Neuronal stem cell (in vitro differentiated cells): ENCODE data around the gene HSPA12B.

Source experiments
- DNase-seq: peaks from one replicate; pipeline ENCODE4 v3.0.0-alpha.2; 2013; ENCODE audit warnings: low spot score
- H2AFZ ChIP-seq: one replicate; pipeline ENCODE4 v1.6.1; 2013; ENCODE audit warnings: mild to moderate bottlenecking, low read length, inconsistent platforms
- H2AK5ac ChIP-seq: 2 replicates; pipeline ENCODE4 v1.6.1; 2013; ENCODE audit warnings: low read depth, mild to moderate bottlenecking, inconsistent platforms, low read length, moderate library complexity, mixed read lengths
- H2BK120ac ChIP-seq: 2 replicates; pipeline ENCODE4 v1.6.1; 2013; ENCODE audit warnings: low read depth, mild to moderate bottlenecking, inconsistent platforms, low read length, moderate library complexity, mixed read lengths
- H2BK12ac ChIP-seq: one replicate; pipeline ENCODE4 v1.6.1; 2013; ENCODE audit warnings: low read length, inconsistent platforms
- H2BK15ac ChIP-seq: 2 replicates; pipeline ENCODE4 v1.6.1; 2013; ENCODE audit warnings: mild to moderate bottlenecking, low read length, inconsistent platforms, mixed read lengths
- H2BK5ac ChIP-seq: one replicate; pipeline ENCODE4 v1.6.1; 2013; ENCODE audit warnings: inconsistent platforms, mild to moderate bottlenecking, low read length, moderate library complexity
- H3K14ac ChIP-seq: one replicate; pipeline ENCODE4 v1.6.1; 2013; ENCODE audit warnings: low read length, inconsistent platforms
- H3K18ac ChIP-seq: 2 replicates; pipeline ENCODE4 v1.6.1; 2013; ENCODE audit warnings: low read length, inconsistent platforms
- H3K23ac ChIP-seq: 2 replicates; pipeline ENCODE4 v1.6.1; 2013; ENCODE audit warnings: low read depth, mild to moderate bottlenecking, mixed read lengths, low read length, inconsistent platforms; ENCODE audit not compliant: poor library complexity
- H3K27ac ChIP-seq: replicated peaks from 3 replicates; pipeline ENCODE4 v1.5.1; 2013; ENCODE audit warnings: low read length, inconsistent platforms
- H3K27me3 ChIP-seq, 3 experiments: 2 replicates each; pipeline ENCODE4 v1.6.1; 2013; ENCODE audit warnings: low read length in 3 of 3, mild to moderate bottlenecking in 2 of 3, inconsistent platforms in 1 of 3, low read depth in 1 of 3, mixed read lengths in 1 of 3, moderate library complexity in 1 of 3; ENCODE audit not compliant: control insufficient read depth in 3 of 3, insufficient read depth in 3 of 3
- H3K36me3 ChIP-seq, 2 donors: replicated peaks in 1 of 2; 2 replicates each; pipeline ENCODE4 v1.6.1; 2013; ENCODE audit warnings: low read length in 2 of 2; ENCODE audit not compliant: control insufficient read depth in 2 of 2, insufficient read depth in 2 of 2
- H3K4ac ChIP-seq: 2 replicates; pipeline ENCODE4 v1.6.1; 2013; ENCODE audit warnings: inconsistent platforms, mild to moderate bottlenecking, low read length, moderate library complexity
- H3K4me1 ChIP-seq, 2 donors: 1 replicate in 1 of 2; 2 replicates in 1 of 2; pipeline ENCODE4 v1.6.1; 2013; ENCODE audit warnings: low read length in 2 of 2, low read depth in 1 of 2; ENCODE audit not compliant: control insufficient read depth in 2 of 2, insufficient read depth in 1 of 2
- H3K4me2 ChIP-seq: one replicate; pipeline ENCODE4 v1.6.1; 2013; ENCODE audit warnings: mild to moderate bottlenecking, low read length, inconsistent platforms; ENCODE audit not compliant: insufficient read depth, poor library complexity, severe bottlenecking
- H3K4me3 ChIP-seq, 2 donors: 2 replicates each; pipeline ENCODE4 v1.5.1; 2013; ENCODE audit warnings: low read length in 2 of 2, mild to moderate bottlenecking in 2 of 2, inconsistent platforms in 1 of 2, moderate library complexity in 1 of 2
- H3K79me1 ChIP-seq: one replicate; pipeline ENCODE4 v1.6.1; 2013; ENCODE audit warnings: low read depth, mild to moderate bottlenecking, inconsistent platforms, low read length, moderate library complexity
- H3K9ac ChIP-seq: one replicate; pipeline ENCODE4 v1.6.1; 2013; ENCODE audit warnings: mild to moderate bottlenecking, low read depth, low read length, inconsistent platforms; ENCODE audit not compliant: poor library complexity
- H3K9me3 ChIP-seq, 2 donors: replicated peaks in 1 of 2; 2 replicates each; pipeline versions ENCODE3 to v1.6.1; 2013; ENCODE audit warnings: low read length in 2 of 2, mild to moderate bottlenecking in 2 of 2, inconsistent platforms in 1 of 2, low read depth in 1 of 2, mixed read lengths in 1 of 2, moderate library complexity in 1 of 2; ENCODE audit not compliant: control insufficient read depth in 2 of 2, insufficient read depth in 1 of 2
- H4K8ac ChIP-seq: one replicate; pipeline ENCODE4 v1.6.1; 2013; ENCODE audit warnings: low read depth, mild to moderate bottlenecking, inconsistent platforms, low read length, moderate library complexity
- H4K91ac ChIP-seq: one replicate; pipeline ENCODE4 v1.6.1; 2013; ENCODE audit warnings: low read length, low read depth, mild to moderate bottlenecking, inconsistent platforms; ENCODE audit not compliant: poor library complexity
- WGBS, 2 donors: extraction: QIAGEN DNeasy Blood & Tissue Kit; methylation state at CpG; one replicate each; pipeline ENCODE4 v1.1.7; 2013; ENCODE audit warnings: missing lambda C conversion rate in 2 of 2, mixed read lengths in 1 of 2; ENCODE audit not compliant: insufficient read length in 2 of 2, insufficient replicate concordance in 1 of 2; ENCODE audit errors: extremely low coverage in 2 of 2; 5-methylcytosine and 5-hydroxymethylcytosine counted together

Gene HSPA12B

DNA sequence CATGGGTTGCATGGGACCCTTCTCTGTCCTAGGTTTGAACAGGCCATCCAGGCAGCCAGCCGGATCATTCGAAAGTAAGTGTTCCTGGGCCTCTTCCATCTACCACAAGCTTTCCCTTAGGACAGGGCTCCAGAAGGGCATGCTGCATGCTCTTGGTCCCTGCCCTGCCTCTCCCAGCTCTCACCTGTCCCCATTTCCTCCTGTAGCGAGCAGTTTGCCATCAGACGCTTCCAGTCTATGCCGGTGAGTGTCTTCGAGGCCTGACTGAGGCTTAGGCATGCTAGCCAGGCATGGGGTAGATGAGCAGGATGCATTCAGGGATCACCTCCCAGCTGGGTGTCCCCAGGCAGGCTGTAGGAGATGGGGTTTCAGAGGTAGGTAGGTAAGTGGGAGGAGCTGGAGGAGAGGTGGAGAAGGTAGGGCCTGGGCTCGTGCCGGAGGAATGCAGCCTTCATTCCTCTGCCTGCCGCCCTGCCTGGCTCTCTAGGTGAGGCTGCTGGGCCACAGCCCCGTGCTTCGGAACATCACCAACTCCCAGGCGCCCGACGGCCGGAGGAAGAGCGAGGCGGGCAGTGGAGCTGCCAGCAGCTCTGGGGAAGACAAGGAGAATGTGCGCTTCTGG is 67.9 kb downstream of the HSPA12B start:
- no CpG with 5 or more reads among the region's 18 CpGs for WGBS, 2 donors
- peak overlapping the region; percentile 47 for H3K4me2 ChIP-seq
- H3K23ac ChIP-seq = no peak overlapping the region
- H2BK15ac ChIP-seq = peak overlapping the region; percentile 77
- peak overlapping the region; percentile 22 for H2BK5ac ChIP-seq
- H3K4me3 ChIP-seq = peak overlapping the region in 1 of 2 donors; percentile 1
- no peak for DNase-seq
- no peak overlapping the region for H2AFZ ChIP-seq
- H3K4ac ChIP-seq = peak overlapping the region; percentile 87
- H3K79me1 ChIP-seq = peaks cover 8% of the 10 kb centered on the region
- peak overlapping the region; percentile 64 for H2AK5ac ChIP-seq
- peaks cover 29 to 39% of the 10 kb centered on the region in 2 donors for H3K4me1 ChIP-seq
- no peaks in the 10 kb centered on the region for H3K9me3 ChIP-seq
- peak overlapping the region; percentile 99 for H2BK12ac ChIP-seq
- H3K27me3 ChIP-seq = peaks cover 0 to 2% (median 0%) of the 10 kb centered on the region in 3 experiments
- no peak overlapping the region for H3K14ac ChIP-seq
- H4K91ac ChIP-seq = no peak overlapping the region
- peak overlapping the region; percentile 88 for H2BK120ac ChIP-seq
- H3K36me3 ChIP-seq = peaks cover 23 to 51% of the 10 kb centered on the region in 2 donors
- H4K8ac ChIP-seq = peak overlapping the region; percentile 9
- H3K9ac ChIP-seq = peak overlapping the region; percentile 45
- H3K18ac ChIP-seq = peak overlapping the region; percentile 96
- peak overlapping the region; percentile 18 for H3K27ac ChIP-seq

DNA sequence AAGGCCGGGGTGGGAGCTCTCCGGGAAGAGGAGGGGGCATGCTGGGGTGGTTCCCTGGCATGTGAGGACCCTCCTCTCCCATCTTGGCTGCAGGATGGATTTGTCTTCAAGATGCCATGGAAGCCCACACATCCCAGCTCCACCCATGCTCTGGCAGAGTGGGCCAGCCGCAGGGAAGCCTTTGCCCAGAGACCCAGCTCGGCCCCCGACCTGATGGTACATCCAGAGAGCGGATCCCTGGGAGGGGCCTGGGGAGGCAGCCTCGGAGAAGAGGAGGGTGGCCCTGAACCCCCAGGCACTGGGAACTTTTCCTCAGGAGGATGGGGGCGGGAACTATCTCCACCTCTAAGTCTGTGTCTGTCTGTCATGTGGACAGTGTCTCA is 68.4 kb downstream of the HSPA12B start:
- H3K4me1 ChIP-seq = peaks cover 31 to 36% of the 10 kb centered on the region in 2 donors
- peak overlapping the region; percentile 77 for H2BK15ac ChIP-seq
- H2AFZ ChIP-seq = no peak overlapping the region
- H2BK5ac ChIP-seq = peak overlapping the region; percentile 22
- H3K4me3 ChIP-seq = no peak overlapping the region
- no peak overlapping the region for H3K9ac ChIP-seq
- H3K4me2 ChIP-seq = no peak overlapping the region
- no CpG with 5 or more reads among the region's 8 CpGs for WGBS, 2 donors
- peak overlapping the region; percentile 96 for H3K18ac ChIP-seq
- H2BK12ac ChIP-seq = peak overlapping the region; percentile 99
- H3K36me3 ChIP-seq = peaks cover 26 to 56% of the 10 kb centered on the region in 2 donors
- H3K27me3 ChIP-seq = peaks cover 0 to 2% (median 0%) of the 10 kb centered on the region in 3 experiments
- H2BK120ac ChIP-seq = peak overlapping the region; percentile 9
- no peak overlapping the region for H3K27ac ChIP-seq
- DNase-seq = no peak
- H4K8ac ChIP-seq = no peak overlapping the region
- H2AK5ac ChIP-seq = peak overlapping the region; percentile 49
- H3K9me3 ChIP-seq = no peaks in the 10 kb centered on the region
- H3K79me1 ChIP-seq = peaks cover 7% of the 10 kb centered on the region
- no peak overlapping the region for H4K91ac ChIP-seq
- H3K23ac ChIP-seq = no peak overlapping the region
- no peak overlapping the region for H3K4ac ChIP-seq
- H3K14ac ChIP-seq = no peak overlapping the region

DNA sequence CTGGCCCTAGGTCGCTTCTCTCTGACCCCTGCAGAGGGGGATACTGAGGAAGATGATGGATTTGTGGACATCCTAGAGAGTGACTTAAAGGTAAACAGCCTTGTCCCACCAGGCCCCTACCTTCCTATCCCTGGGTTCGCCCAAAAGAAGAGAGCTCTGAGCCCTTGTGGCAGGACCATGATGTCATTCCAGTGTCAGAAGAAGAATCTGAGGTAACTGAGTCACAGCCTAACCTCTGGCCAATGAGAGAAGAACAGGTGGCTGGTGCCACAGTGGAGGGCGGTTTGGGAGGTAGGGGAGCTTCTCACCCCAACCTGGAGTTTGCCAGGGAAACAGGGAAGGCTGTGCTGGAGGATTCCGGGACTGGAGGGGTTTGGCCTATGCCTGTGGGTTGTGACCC is 68.8 kb downstream of the HSPA12B start:
- no peak overlapping the region for H2BK120ac ChIP-seq
- no peak overlapping the region for H2AFZ ChIP-seq
- H3K27me3 ChIP-seq = peaks cover 0 to 2% (median 0%) of the 10 kb centered on the region in 3 experiments
- H2BK12ac ChIP-seq = no peak overlapping the region
- DNase-seq = no peak
- peaks cover 31 to 35% of the 10 kb centered on the region in 2 donors for H3K4me1 ChIP-seq
- H2BK15ac ChIP-seq = no peak overlapping the region
- H3K27ac ChIP-seq = no peak overlapping the region
- H2AK5ac ChIP-seq = no peak overlapping the region
- H2BK5ac ChIP-seq = no peak overlapping the region
- H3K9ac ChIP-seq = no peak overlapping the region
- no peak overlapping the region for H3K4me2 ChIP-seq
- H3K36me3 ChIP-seq = peaks cover 26 to 59% of the 10 kb centered on the region in 2 donors
- no peaks in the 10 kb centered on the region for H3K9me3 ChIP-seq
- WGBS, 2 donors = no CpG with 5 or more reads among the region's 4 CpGs
- H4K91ac ChIP-seq = no peak overlapping the region
- H3K79me1 ChIP-seq = peaks cover 6% of the 10 kb centered on the region
- H3K4me3 ChIP-seq = no peak overlapping the region
- H3K23ac ChIP-seq = no peak overlapping the region
- H3K18ac ChIP-seq = no peak overlapping the region
- no peak overlapping the region for H3K14ac ChIP-seq
- no peak overlapping the region for H4K8ac ChIP-seq
- no peak overlapping the region for H3K4ac ChIP-seq

DNA sequence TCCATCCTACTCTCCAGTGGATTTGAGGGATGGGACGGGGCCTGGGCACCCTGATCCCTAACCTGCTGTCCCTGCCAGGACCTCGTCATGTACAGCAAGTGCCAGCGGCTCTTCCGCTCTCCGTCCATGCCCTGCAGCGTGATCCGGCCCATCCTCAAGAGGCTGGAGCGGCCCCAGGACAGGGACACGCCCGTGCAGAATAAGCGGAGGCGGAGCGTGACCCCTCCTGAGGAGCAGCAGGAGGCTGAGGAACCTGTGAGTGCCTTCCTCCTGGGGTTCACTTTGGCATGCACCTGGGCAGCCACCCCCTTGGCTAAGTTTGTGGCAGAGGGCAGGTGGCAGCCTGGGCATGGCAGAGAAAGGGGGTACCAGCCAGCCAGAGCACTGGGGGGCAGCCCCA is 69.4 kb downstream of the HSPA12B start:
- H2BK15ac ChIP-seq = no peak overlapping the region
- no peak overlapping the region for H3K4me3 ChIP-seq
- H4K8ac ChIP-seq = peak overlapping the region; percentile 6
- no peak overlapping the region for H2BK120ac ChIP-seq
- H3K9me3 ChIP-seq = no peaks in the 10 kb centered on the region
- H3K27ac ChIP-seq = no peak overlapping the region
- no peak for DNase-seq
- H3K9ac ChIP-seq = no peak overlapping the region
- peak overlapping the region; percentile 48 for H3K23ac ChIP-seq
- peak overlapping the region; percentile 47 for H2AK5ac ChIP-seq
- peaks cover 27 to 30% of the 10 kb centered on the region in 2 donors for H3K4me1 ChIP-seq
- no peak overlapping the region for H3K4ac ChIP-seq
- no peak overlapping the region for H3K18ac ChIP-seq
- H2BK12ac ChIP-seq = no peak overlapping the region
- WGBS, 2 donors = no CpG with 5 or more reads among the region's 13 CpGs
- no peak overlapping the region for H3K14ac ChIP-seq
- no peak overlapping the region for H3K4me2 ChIP-seq
- H2AFZ ChIP-seq = no peak overlapping the region
- H3K79me1 ChIP-seq = peaks cover 3% of the 10 kb centered on the region
- no peak overlapping the region for H2BK5ac ChIP-seq
- H4K91ac ChIP-seq = no peak overlapping the region
- H3K27me3 ChIP-seq = no peaks in the 10 kb centered on the region
- peaks cover 26 to 59% of the 10 kb centered on the region in 2 donors for H3K36me3 ChIP-seq
